Measurements from ENCODE around the gene FBXO27. TPM values are rescaled to one million over a fixed set of nuclear protein-coding genes. Genes with fewer than 3 reads are reported as not detected.
"Not testable (repeated sequence)": the region's sequence is repeated elsewhere in the genome, so short reads cannot be mapped to it uniquely, and the experiment has no call there.

Gene FBXO27
- total RNA-seq, 4 donors from 2014 or later = 12.0 to 37.9 (median 26.1) TPM

- 87% methylated on average over 4 of the region's 4 CpGs for WGBS
- no peak overlapping the region for H3K27ac ChIP-seq
- H3K27me3 ChIP-seq = no peaks in the 10 kb centered on the region
- no peak overlapping the region for H3K4me3 ChIP-seq
- no peaks in the 10 kb centered on the region for H3K4me1 ChIP-seq
- H3K36me3 ChIP-seq = no peaks in the 10 kb centered on the region
- H3K9me3 ChIP-seq = no peaks in the 10 kb centered on the region
- no peak for DNase-seq (ENCODE audit: low spot score in 2 of 2)
- TF ChIP-seq POLR2A (IDR thresholded peaks at IDR 0.05) (no peak), POLR2AphosphoS5 (IDR thresholded peaks at IDR 0.05) (no peak), EP300 (IDR thresholded peaks at IDR 0.05) (no peak), CTCF (IDR thresholded peaks at IDR 0.05) (no peak)
Observed at GRCh38 chr19:39003188-39003587, 29.2 kb downstream of the FBXO27 start.

GRCh38 chr19:39001041-39001440 is 31.3 kb downstream of the FBXO27 start:
- no peaks in the 10 kb centered on the region for H3K36me3 ChIP-seq
- H3K9me3 ChIP-seq = no peaks in the 10 kb centered on the region
- no peaks in the 10 kb centered on the region for H3K27me3 ChIP-seq
- no peak for DNase-seq (ENCODE audit: low spot score in 2 of 2)
- no peak for TF ChIP-seq EP300 (IDR thresholded peaks at IDR 0.05)
- no peak for TF ChIP-seq POLR2AphosphoS5 (IDR thresholded peaks at IDR 0.05)
- no peak for TF ChIP-seq CTCF (IDR thresholded peaks at IDR 0.05)
- TF ChIP-seq POLR2A (IDR thresholded peaks at IDR 0.05) = no peak
- no peak overlapping the region for H3K4me3 ChIP-seq
- no peaks in the 10 kb centered on the region for H3K4me1 ChIP-seq
- WGBS = 55% methylated on average over 7 of the region's 7 CpGs
- H3K27ac ChIP-seq = no peak overlapping the region

DNA sequence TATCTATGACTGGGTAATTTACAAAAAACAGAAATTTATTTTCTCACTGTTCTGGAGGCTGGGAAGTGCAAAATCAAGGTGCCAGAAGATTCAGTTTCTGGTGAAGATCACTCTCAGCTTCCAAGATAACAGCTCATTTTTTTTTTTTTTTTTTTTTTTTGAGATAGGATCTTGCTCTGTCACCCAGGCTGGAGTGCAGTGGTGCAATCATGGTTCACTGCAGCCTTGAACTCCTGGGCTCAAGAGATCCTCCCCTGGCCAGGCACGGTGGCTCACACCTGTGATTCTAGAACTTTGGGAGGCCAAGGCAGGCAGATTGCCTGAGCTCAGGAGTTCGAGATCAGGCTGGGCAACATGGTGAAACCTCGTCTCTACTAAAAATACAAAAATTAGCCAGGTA is 34.8 kb downstream of the FBXO27 start:
- not testable (repeated sequence) for H3K4me3 ChIP-seq; H3K27me3 ChIP-seq; H3K27ac ChIP-seq; H3K36me3 ChIP-seq; DNase-seq (ENCODE audit: low spot score in 2 of 2); H3K9me3 ChIP-seq; H3K4me1 ChIP-seq
- WGBS = 91% methylated on average over 3 of the region's 3 CpGs

- Histone ChIP-seq H3K4me1 (peaks cover 14% of the 10 kb centered on the region), H3K4me3 (no peak overlapping the region), H3K36me3 (no peaks in the 10 kb centered on the region), H3K9me3 (no peaks in the 10 kb centered on the region), H3K27ac (no peak overlapping the region), H3K27me3 (no peaks in the 10 kb centered on the region)
- WGBS = 38% methylated on average over 3 of the region's 3 CpGs
- DNase-seq (ENCODE audit: low spot score in 2 of 2) = no peak
- TF ChIP-seq POLR2A (IDR thresholded peaks at IDR 0.05) = no peak
Observed at GRCh38 chr19:38993271-38993670, 39.1 kb downstream of the FBXO27 start.

- DNase-seq (ENCODE audit: low spot score in 2 of 2) = no peak
- Histone ChIP-seq H3K4me1 (peaks cover 14% of the 10 kb centered on the region), H3K36me3 (no peaks in the 10 kb centered on the region), H3K27me3 (no peaks in the 10 kb centered on the region), H3K9me3 (no peaks in the 10 kb centered on the region), H3K27ac (no peak overlapping the region), H3K4me3 (no peak overlapping the region)
- TF ChIP-seq POLR2AphosphoS5 (IDR thresholded peaks at IDR 0.05) = no peak
- TF ChIP-seq EP300 (IDR thresholded peaks at IDR 0.05) = no peak
- TF ChIP-seq CTCF (IDR thresholded peaks at IDR 0.05) = no peak
- TF ChIP-seq POLR2A (IDR thresholded peaks at IDR 0.05) = no peak
- WGBS = 80% methylated on average over 12 of the region's 13 CpGs
Observed at GRCh38 chr19:38990949-38991697, 41.2 kb downstream of the FBXO27 start.

DNA sequence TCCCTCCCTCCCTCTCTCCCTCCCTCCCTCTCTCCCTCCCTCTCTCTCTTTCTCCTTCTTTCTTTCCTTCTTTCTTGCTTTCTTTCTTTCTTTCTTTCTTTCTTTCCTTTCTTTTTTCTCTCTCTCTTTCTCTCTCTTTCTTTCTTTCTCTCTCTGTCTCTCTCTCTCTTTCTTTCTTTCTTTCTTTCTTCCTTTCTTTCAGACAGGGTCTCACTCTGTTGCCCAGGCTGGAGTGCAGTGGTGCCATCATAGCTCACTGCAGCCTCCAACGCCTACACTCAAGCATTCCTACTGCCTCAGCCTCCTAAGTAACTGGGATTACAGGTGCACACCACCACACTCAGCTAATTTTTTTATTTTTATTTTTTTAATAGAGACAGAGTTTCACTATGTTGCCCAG is 42.7 kb downstream of the FBXO27 start:
- H3K9me3 ChIP-seq; H3K27ac ChIP-seq; DNase-seq (ENCODE audit: low spot score in 2 of 2); H3K4me3 ChIP-seq; H3K36me3 ChIP-seq; H3K27me3 ChIP-seq: not testable (repeated sequence)
- WGBS = 89% methylated on average over 1 of the region's 1 CpG
- peaks cover 14% of the 10 kb centered on the region for H3K4me1 ChIP-seq

- Histone ChIP-seq H3K4me3 (no peak overlapping the region), H3K27me3 (peaks cover 3% of the 10 kb centered on the region), H3K36me3 (no peaks in the 10 kb centered on the region), H3K27ac (no peak overlapping the region), H3K9me3 (no peaks in the 10 kb centered on the region), H3K4me1 (peaks cover 14% of the 10 kb centered on the region)
- 29% methylated on average over 9 of the region's 12 CpGs for WGBS
- no peak for DNase-seq (ENCODE audit: low spot score in 2 of 2)
- TF ChIP-seq POLR2AphosphoS5 (IDR thresholded peaks at IDR 0.05) (no peak), CTCF (IDR thresholded peaks at IDR 0.05) (no peak), POLR2A (IDR thresholded peaks at IDR 0.05) (no peak), EP300 (IDR thresholded peaks at IDR 0.05) (no peak)
Observed at GRCh38 chr19:38989066-38989605, 43.2 kb downstream of the FBXO27 start.

DNA sequence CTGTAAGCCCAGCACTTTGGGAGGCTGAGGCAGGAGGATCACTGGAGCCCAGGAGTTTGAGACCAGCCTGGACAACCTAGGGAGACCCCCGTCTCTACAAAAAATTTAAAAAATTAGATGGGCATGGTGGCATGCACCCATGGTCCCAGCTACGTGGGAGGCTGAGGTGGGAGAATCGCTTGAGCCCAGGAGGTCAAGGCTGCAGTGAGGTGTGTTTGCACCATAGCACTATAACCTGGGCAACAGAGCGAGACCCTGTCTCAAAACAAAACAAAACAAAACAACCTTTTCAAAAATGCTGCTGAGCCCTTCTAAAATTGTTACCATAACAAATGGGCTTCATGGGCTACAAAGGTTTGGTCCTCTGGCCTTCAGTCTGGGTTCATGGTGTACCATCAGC is 43.7 kb downstream of the FBXO27 start:
- H3K36me3 ChIP-seq; DNase-seq (ENCODE audit: low spot score in 2 of 2); H3K27me3 ChIP-seq; H3K4me3 ChIP-seq; H3K27ac ChIP-seq; H3K9me3 ChIP-seq: not testable (repeated sequence)
- WGBS = 87% methylated on average over 4 of the region's 4 CpGs
- H3K4me1 ChIP-seq = peaks cover 14% of the 10 kb centered on the region

- not testable (repeated sequence) for H3K36me3 ChIP-seq
- 92% methylated on average over 6 of the region's 6 CpGs for WGBS
Observed at GRCh38 chr19:38987745-38988144, 44.6 kb downstream of the FBXO27 start.

More at GRCh38 chr19:38987745-38988144, 44.6 kb downstream of the FBXO27 start:
- not testable (repeated sequence) for H3K4me3 ChIP-seq; H3K27ac ChIP-seq; H3K4me1 ChIP-seq; DNase-seq (ENCODE audit: low spot score in 2 of 2); H3K9me3 ChIP-seq; H3K27me3 ChIP-seq
